ENCODE results near the gene ADAT3. TPM values are rescaled to one million over a fixed set of nuclear protein-coding genes. Genes with fewer than 3 reads are reported as not detected.
A peak's percentile ranks its signal among the peaks of the same experiment; 100 is the strongest.
"Not testable (repeated sequence)": the region's sequence is repeated elsewhere in the genome, so short reads cannot be mapped to it uniquely, and the experiment has no call there.

The ADAT3 gene
- total RNA-seq, 1 donor, result 3.3 TPM

DNA sequence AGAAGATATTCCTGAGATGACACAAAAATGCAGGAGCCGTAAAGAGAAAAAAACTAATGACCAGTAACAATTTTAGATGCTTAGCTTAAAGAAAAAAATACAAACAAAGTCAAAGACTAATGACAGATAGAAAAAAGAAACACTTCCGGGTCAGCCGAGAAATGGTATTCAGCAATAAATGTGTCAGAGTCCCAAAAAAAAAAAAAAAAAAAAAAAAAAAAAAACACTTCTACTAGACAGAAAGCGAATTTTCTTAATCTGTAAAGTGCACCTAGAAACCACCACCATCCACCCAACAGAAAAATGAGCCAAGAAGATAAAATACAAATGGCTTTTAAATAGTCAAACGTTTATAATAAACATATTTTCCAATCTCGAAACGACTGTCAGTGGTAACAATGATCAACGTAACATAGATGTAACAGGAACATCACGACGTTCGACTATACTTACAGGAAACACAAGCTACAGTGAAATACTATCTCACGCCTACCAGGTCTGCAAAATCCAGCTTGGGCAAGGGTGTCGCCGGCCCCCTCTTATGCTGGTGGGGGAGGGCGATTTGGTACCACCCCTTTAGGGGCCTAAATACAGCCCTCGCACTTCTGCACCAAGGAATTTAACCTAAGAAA lies 30.5 kb upstream of the ADAT3 start:
- Histone ChIP-seq H3K4me3 (ENCODE audit: insufficient read depth, low read length) (peak overlapping the region; percentile 99), H4K20me1 (ENCODE audit: insufficient read depth, low read length) (peaks cover 24% of the 10 kb centered on the region), H3K36me3 (ENCODE audit: insufficient read depth, low read length) (peaks cover 14% of the 10 kb centered on the region), H3K4me1 (ENCODE audit: insufficient read depth, low read length) (peaks cover 21% of the 10 kb centered on the region), H3K27ac (ENCODE audit: low read depth, low read length) (peak overlapping the region; percentile 95), H3K27me3 (ENCODE audit: insufficient read depth, low read length) (no peaks in the 10 kb centered on the region), H3K4me2 (ENCODE audit: insufficient read depth, low read length) (peak overlapping the region; percentile 99), H2AFZ (ENCODE audit: low read length) (no peak overlapping the region), H3K9me3 (ENCODE audit: low read depth, low read length) (no peaks in the 10 kb centered on the region), H3K79me2 (ENCODE audit: insufficient read depth, low read length) (peaks cover 62% of the 10 kb centered on the region)
- TF ChIP-seq, protein P1, sequence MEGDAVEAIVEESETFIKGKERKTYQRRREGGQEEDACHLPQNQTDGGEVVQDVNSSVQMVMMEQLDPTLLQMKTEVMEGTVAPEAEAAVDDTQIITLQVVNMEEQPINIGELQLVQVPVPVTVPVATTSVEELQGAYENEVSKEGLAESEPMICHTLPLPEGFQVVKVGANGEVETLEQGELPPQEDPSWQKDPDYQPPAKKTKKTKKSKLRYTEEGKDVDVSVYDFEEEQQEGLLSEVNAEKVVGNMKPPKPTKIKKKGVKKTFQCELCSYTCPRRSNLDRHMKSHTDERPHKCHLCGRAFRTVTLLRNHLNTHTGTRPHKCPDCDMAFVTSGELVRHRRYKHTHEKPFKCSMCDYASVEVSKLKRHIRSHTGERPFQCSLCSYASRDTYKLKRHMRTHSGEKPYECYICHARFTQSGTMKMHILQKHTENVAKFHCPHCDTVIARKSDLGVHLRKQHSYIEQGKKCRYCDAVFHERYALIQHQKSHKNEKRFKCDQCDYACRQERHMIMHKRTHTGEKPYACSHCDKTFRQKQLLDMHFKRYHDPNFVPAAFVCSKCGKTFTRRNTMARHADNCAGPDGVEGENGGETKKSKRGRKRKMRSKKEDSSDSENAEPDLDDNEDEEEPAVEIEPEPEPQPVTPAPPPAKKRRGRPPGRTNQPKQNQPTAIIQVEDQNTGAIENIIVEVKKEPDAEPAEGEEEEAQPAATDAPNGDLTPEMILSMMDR (IDR thresholded peaks at IDR 0.05; ENCODE audit: extremely low read depth, low read depth, low read length), result no peak
- DNase-seq (ENCODE audit: insufficient read length, low spot score, missing footprints), result peak; percentile 85

DNA sequence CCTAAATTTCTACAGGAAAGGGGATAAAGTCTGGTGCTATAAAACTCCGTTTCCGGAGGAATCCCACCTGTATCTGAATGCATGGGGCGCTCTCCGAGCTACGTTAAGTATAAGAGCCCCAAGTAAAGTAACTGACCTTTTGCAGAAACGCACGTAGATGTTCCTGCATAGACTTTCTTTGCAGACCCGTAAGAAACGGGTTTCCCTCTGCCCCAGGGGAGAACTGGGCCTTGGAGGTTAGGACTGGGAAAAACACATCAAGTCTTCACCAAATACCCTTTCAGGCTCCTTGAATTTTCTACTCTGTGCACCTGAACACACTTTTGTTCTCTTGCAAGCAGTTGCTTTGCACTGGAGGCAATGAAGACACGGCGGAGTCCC lies 29.9 kb upstream of the ADAT3 start:
- not testable (repeated sequence) for H3K9me3 ChIP-seq (ENCODE audit: low read depth, low read length); H3K27me3 ChIP-seq (ENCODE audit: insufficient read depth, low read length); DNase-seq (ENCODE audit: insufficient read length, low spot score, missing footprints)
- H3K4me1 ChIP-seq (ENCODE audit: insufficient read depth, low read length), result peaks cover 21% of the 10 kb centered on the region
- H3K27ac ChIP-seq (ENCODE audit: low read depth, low read length), result peak overlapping the region; percentile 95
- peaks cover 26% of the 10 kb centered on the region for H4K20me1 ChIP-seq (ENCODE audit: insufficient read depth, low read length)
- peak overlapping the region; percentile 99 for H3K4me3 ChIP-seq (ENCODE audit: insufficient read depth, low read length)
- peak overlapping the region; percentile 99 for H3K4me2 ChIP-seq (ENCODE audit: insufficient read depth, low read length)
- H3K36me3 ChIP-seq (ENCODE audit: insufficient read depth, low read length), result peaks cover 14% of the 10 kb centered on the region
- peaks cover 63% of the 10 kb centered on the region for H3K79me2 ChIP-seq (ENCODE audit: insufficient read depth, low read length)
- H2AFZ ChIP-seq (ENCODE audit: low read length), result peak overlapping the region; percentile 72

- Histone ChIP-seq H3K4me3 (ENCODE audit: insufficient read depth, low read length) (peak overlapping the region; percentile 99), H3K27ac (ENCODE audit: low read depth, low read length) (peak overlapping the region; percentile 95), H3K4me2 (ENCODE audit: insufficient read depth, low read length) (peak overlapping the region; percentile 99), H3K36me3 (ENCODE audit: insufficient read depth, low read length) (peaks cover 13% of the 10 kb centered on the region), H4K20me1 (ENCODE audit: insufficient read depth, low read length) (peaks cover 31% of the 10 kb centered on the region), H2AFZ (ENCODE audit: low read length) (peak overlapping the region; percentile 72), H3K27me3 (ENCODE audit: insufficient read depth, low read length) (no peaks in the 10 kb centered on the region), H3K9me3 (ENCODE audit: low read depth, low read length) (no peaks in the 10 kb centered on the region), H3K4me1 (ENCODE audit: insufficient read depth, low read length) (peaks cover 21% of the 10 kb centered on the region), H3K79me2 (ENCODE audit: insufficient read depth, low read length) (peaks cover 65% of the 10 kb centered on the region)
- TF ChIP-seq, protein P1 (IDR thresholded peaks at IDR 0.05; ENCODE audit: extremely low read depth, low read depth, low read length), result no peak
- peak; percentile 99 for DNase-seq (ENCODE audit: insufficient read length, low spot score, missing footprints)
Measured at GRCh38 chr19:1875646-1876495, 29.3 kb upstream of the ADAT3 start.

DNA sequence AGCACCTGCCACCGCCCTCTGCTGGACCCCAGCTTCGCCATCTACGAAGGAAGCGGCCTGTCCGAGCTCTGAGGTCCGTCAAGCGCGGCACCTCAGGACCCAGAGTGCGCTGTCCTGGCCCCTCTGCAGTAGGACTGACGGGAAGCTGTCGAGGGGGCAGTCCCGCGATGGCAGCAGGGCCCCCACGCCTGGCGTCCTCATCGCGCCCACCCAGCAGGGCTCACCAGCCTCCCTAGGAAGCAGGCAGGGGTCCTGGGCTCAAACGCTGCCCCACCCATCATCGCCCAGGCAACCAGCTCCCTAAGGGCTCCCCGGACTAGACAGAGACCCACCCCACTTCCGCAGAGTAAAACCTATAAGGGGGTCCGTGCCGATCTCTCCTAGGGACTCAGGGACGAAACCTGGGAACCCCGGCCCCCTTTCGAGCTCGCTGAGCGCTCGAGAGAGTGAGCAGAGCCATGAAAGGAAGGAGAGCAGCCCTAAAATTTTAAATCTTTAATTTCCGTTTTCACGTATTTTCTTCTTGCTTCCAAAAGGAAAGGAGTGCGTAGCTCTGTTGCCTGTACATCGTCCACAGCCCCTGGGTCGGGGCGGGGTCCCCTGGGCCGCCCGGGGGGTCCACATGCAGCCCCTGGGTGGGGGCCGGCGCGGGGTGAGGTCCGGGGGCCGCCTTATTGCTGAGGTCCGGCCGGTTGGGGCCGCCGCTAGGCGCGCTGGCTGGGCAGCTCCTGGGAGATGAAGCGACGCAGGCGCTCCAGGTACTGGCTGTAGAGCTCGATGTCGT lies 28.5 kb upstream of the ADAT3 start:
- not testable (repeated sequence) for H3K36me3 ChIP-seq (ENCODE audit: insufficient read depth, low read length); H3K27me3 ChIP-seq (ENCODE audit: insufficient read depth, low read length); H3K9me3 ChIP-seq (ENCODE audit: low read depth, low read length)
- H3K27ac ChIP-seq (ENCODE audit: low read depth, low read length), result peak overlapping the region; percentile 95
- peaks cover 61% of the 10 kb centered on the region for H3K79me2 ChIP-seq (ENCODE audit: insufficient read depth, low read length)
- peak overlapping the region; percentile 62 for H2AFZ ChIP-seq (ENCODE audit: low read length)
- H3K4me2 ChIP-seq (ENCODE audit: insufficient read depth, low read length), result peak overlapping the region; percentile 99
- H4K20me1 ChIP-seq (ENCODE audit: insufficient read depth, low read length), result peaks cover 31% of the 10 kb centered on the region
- H3K4me1 ChIP-seq (ENCODE audit: insufficient read depth, low read length), result peaks cover 21% of the 10 kb centered on the region
- peak overlapping the region; percentile 99 for H3K4me3 ChIP-seq (ENCODE audit: insufficient read depth, low read length)
- DNase-seq (ENCODE audit: insufficient read length, low spot score, missing footprints), result peak; percentile 90

- not testable (repeated sequence) for DNase-seq (ENCODE audit: insufficient read length, low spot score, missing footprints)
- peaks cover 34% of the 10 kb centered on the region for H4K20me1 ChIP-seq (ENCODE audit: insufficient read depth, low read length)
- peaks cover 61% of the 10 kb centered on the region for H3K79me2 ChIP-seq (ENCODE audit: insufficient read depth, low read length)
Measured at GRCh38 chr19:1877280-1877660, 27.9 kb upstream of the ADAT3 start.

DNA sequence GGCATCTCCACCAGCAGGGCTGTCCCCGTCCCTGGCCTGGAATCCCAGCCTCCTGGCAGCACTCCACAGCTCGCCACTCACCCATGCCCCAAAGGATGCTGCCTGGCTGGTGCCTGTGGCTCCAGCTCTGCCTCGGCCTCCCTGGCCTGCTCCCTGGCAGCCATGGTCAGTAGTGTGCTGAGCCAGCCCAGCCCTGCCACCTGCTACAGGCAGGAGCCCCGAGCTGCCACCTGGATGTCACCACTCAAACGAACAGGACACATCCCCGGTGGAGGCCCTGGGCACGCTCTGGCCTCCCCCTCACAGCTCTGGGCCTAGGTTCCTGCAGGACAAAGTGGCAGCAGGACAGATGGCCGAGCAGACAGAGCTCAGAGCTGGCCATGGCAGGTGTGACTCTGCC lies 26.6 kb upstream of the ADAT3 start:
- not testable (repeated sequence) for H3K27me3 ChIP-seq (ENCODE audit: insufficient read depth, low read length); DNase-seq (ENCODE audit: insufficient read length, low spot score, missing footprints); H3K4me2 ChIP-seq (ENCODE audit: insufficient read depth, low read length); H3K4me3 ChIP-seq (ENCODE audit: insufficient read depth, low read length); H3K36me3 ChIP-seq (ENCODE audit: insufficient read depth, low read length); H3K27ac ChIP-seq (ENCODE audit: low read depth, low read length); H2AFZ ChIP-seq (ENCODE audit: low read length); H3K9me3 ChIP-seq (ENCODE audit: low read depth, low read length)
- peaks cover 37% of the 10 kb centered on the region for H4K20me1 ChIP-seq (ENCODE audit: insufficient read depth, low read length)
- peaks cover 21% of the 10 kb centered on the region for H3K4me1 ChIP-seq (ENCODE audit: insufficient read depth, low read length)
- peaks cover 61% of the 10 kb centered on the region for H3K79me2 ChIP-seq (ENCODE audit: insufficient read depth, low read length)

More at GRCh38 chr19:1877280-1877660, 27.9 kb upstream of the ADAT3 start:
- H3K27me3 ChIP-seq (ENCODE audit: insufficient read depth, low read length); H2AFZ ChIP-seq (ENCODE audit: low read length); H3K36me3 ChIP-seq (ENCODE audit: insufficient read depth, low read length); H3K4me3 ChIP-seq (ENCODE audit: insufficient read depth, low read length); H3K4me2 ChIP-seq (ENCODE audit: insufficient read depth, low read length); H3K9me3 ChIP-seq (ENCODE audit: low read depth, low read length); H3K27ac ChIP-seq (ENCODE audit: low read depth, low read length): not testable (repeated sequence)
- H3K4me1 ChIP-seq (ENCODE audit: insufficient read depth, low read length), result peaks cover 21% of the 10 kb centered on the region

- Histone ChIP-seq H3K4me1 (ENCODE audit: insufficient read depth, low read length) (peaks cover 19% of the 10 kb centered on the region), H4K20me1 (ENCODE audit: insufficient read depth, low read length) (peaks cover 45% of the 10 kb centered on the region), H3K79me2 (ENCODE audit: insufficient read depth, low read length) (peaks cover 61% of the 10 kb centered on the region)
- H3K9me3 ChIP-seq (ENCODE audit: low read depth, low read length); H3K27ac ChIP-seq (ENCODE audit: low read depth, low read length); H2AFZ ChIP-seq (ENCODE audit: low read length); H3K4me2 ChIP-seq (ENCODE audit: insufficient read depth, low read length); H3K27me3 ChIP-seq (ENCODE audit: insufficient read depth, low read length); H3K36me3 ChIP-seq (ENCODE audit: insufficient read depth, low read length); H3K4me3 ChIP-seq (ENCODE audit: insufficient read depth, low read length): not testable (repeated sequence)
- peak; percentile 69 for DNase-seq (ENCODE audit: insufficient read length, low spot score, missing footprints)
Measured at GRCh38 chr19:1879982-1880381, 25.2 kb upstream of the ADAT3 start.
